T-helper 1 cell treated with Interleukin-12 subunit alpha and Interleukin-12 subunit beta and Interleukin-4 antibody, amounts not matched to agents 30 μg/mL and 1 μg/mL, for 36 hours (primary cell): Measurements from ENCODE around the gene CENPP.
"Not testable (repeated sequence)": the region's sequence is repeated elsewhere in the genome, so short reads cannot be mapped to it uniquely, and the experiment has no call there.

Experiments
- H3K27ac Mint-ChIP-seq: one replicate; pipeline ENCODE4 v1.8.0; 2021; ENCODE audit warnings: mild to moderate bottlenecking, mixed read lengths
- H3K27me3 Mint-ChIP-seq: one replicate; pipeline ENCODE4 v1.8.0; 2021; ENCODE audit warnings: low read depth, mixed read lengths
- H3K36me3 Mint-ChIP-seq: one replicate; pipeline ENCODE4 v1.8.0; 2021; ENCODE audit warnings: low read depth, mixed read lengths
- H3K4me1 Mint-ChIP-seq: one replicate; pipeline ENCODE4 v1.8.0; 2021; ENCODE audit warnings: low read depth, mixed read lengths
- H3K4me3 Mint-ChIP-seq: one replicate; pipeline ENCODE4 v1.8.0; 2021; ENCODE audit warnings: mild to moderate bottlenecking, moderate library complexity, mixed read lengths
- H3K9me3 Mint-ChIP-seq: one replicate; pipeline ENCODE4 v1.8.0; 2021; ENCODE audit warnings: mixed read lengths

The CENPP gene

GRCh38 chr9:92408747-92409478 lies 83.2 kb downstream of the CENPP start:
- no peak overlapping the region for H3K4me3 Mint-ChIP-seq
- peaks cover 5% of the 10 kb centered on the region for H3K36me3 Mint-ChIP-seq

GRCh38 chr9:92411157-92411556 lies 85.4 kb downstream of the CENPP start:
- H3K36me3 Mint-ChIP-seq, H3K27ac Mint-ChIP-seq: not testable (repeated sequence)

More at GRCh38 chr9:92408747-92409478, 83.2 kb downstream of the CENPP start:
- H3K9me3 Mint-ChIP-seq, result no peaks in the 10 kb centered on the region
- no peaks in the 10 kb centered on the region for H3K27me3 Mint-ChIP-seq
- peaks cover 23% of the 10 kb centered on the region for H3K4me1 Mint-ChIP-seq
- no peak overlapping the region for H3K27ac Mint-ChIP-seq

GRCh38 chr9:92414566-92414965 lies 88.8 kb downstream of the CENPP start:
- H3K27me3 Mint-ChIP-seq, result no peaks in the 10 kb centered on the region
- H3K27ac Mint-ChIP-seq, result no peak overlapping the region
- no peak overlapping the region for H3K4me3 Mint-ChIP-seq
- no peaks in the 10 kb centered on the region for H3K9me3 Mint-ChIP-seq
- no peaks in the 10 kb centered on the region for H3K4me1 Mint-ChIP-seq
- H3K36me3 Mint-ChIP-seq, result no peaks in the 10 kb centered on the region

More at GRCh38 chr9:92411157-92411556, 85.4 kb downstream of the CENPP start:
- not testable (repeated sequence) for H3K4me3 Mint-ChIP-seq, H3K9me3 Mint-ChIP-seq, H3K27me3 Mint-ChIP-seq
- H3K4me1 Mint-ChIP-seq, result peaks cover 12% of the 10 kb centered on the region

GRCh38 chr9:92422611-92423338 lies 97.0 kb downstream of the CENPP start:
- Mint-ChIP-seq H3K4me3 (no peak overlapping the region), H3K36me3 (no peaks in the 10 kb centered on the region), H3K27me3 (no peaks in the 10 kb centered on the region), H3K9me3 (no peaks in the 10 kb centered on the region), H3K4me1 (no peaks in the 10 kb centered on the region), H3K27ac (no peak overlapping the region)

- Mint-ChIP-seq H3K36me3 (no peaks in the 10 kb centered on the region), H3K27ac (no peak overlapping the region)
Measured at GRCh38 chr9:92423612-92424011, 97.9 kb downstream of the CENPP start.

GRCh38 chr9:92424340-92424739 lies 98.6 kb downstream of the CENPP start, which contains the start of gene OMD:
Gene OMD (minus strand): TSS chr9:92424471. CDS start chr9:92417558, 6,913 bp downstream.
- no peaks in the 10 kb centered on the region for H3K4me1 Mint-ChIP-seq
- H3K27ac Mint-ChIP-seq, result no peak within 1 kb of the TSS
- H3K4me3 Mint-ChIP-seq, result no peak within 1 kb of the TSS
- H3K9me3 Mint-ChIP-seq, result no peaks in the 10 kb centered on the region
- no peaks in the 10 kb centered on the region for H3K27me3 Mint-ChIP-seq
- no peaks in the 10 kb centered on the region for H3K36me3 Mint-ChIP-seq

More at GRCh38 chr9:92423612-92424011, 97.9 kb downstream of the CENPP start:
- H3K4me1 Mint-ChIP-seq, result no peaks in the 10 kb centered on the region
- no peaks in the 10 kb centered on the region for H3K27me3 Mint-ChIP-seq
- H3K9me3 Mint-ChIP-seq, result no peaks in the 10 kb centered on the region
- no peak overlapping the region for H3K4me3 Mint-ChIP-seq

GRCh38 chr9:92425474-92425873 lies 99.7 kb downstream of the CENPP start:
- Mint-ChIP-seq H3K36me3 (no peaks in the 10 kb centered on the region), H3K9me3 (no peaks in the 10 kb centered on the region), H3K27ac (no peak overlapping the region), H3K4me1 (no peaks in the 10 kb centered on the region), H3K4me3 (no peak overlapping the region), H3K27me3 (no peaks in the 10 kb centered on the region)

GRCh38 chr9:92426501-92427145 lies 100.9 kb downstream of the CENPP start:
- H3K9me3 Mint-ChIP-seq, result no peaks in the 10 kb centered on the region
- H3K27ac Mint-ChIP-seq, result no peak overlapping the region
- H3K4me1 Mint-ChIP-seq, result no peaks in the 10 kb centered on the region
- H3K27me3 Mint-ChIP-seq, result no peaks in the 10 kb centered on the region
- H3K4me3 Mint-ChIP-seq, result no peak overlapping the region
- no peaks in the 10 kb centered on the region for H3K36me3 Mint-ChIP-seq

GRCh38 chr9:92429836-92430235 lies 104.1 kb downstream of the CENPP start:
- H3K4me3 Mint-ChIP-seq, result no peak overlapping the region
- H3K9me3 Mint-ChIP-seq, result no peaks in the 10 kb centered on the region
- H3K36me3 Mint-ChIP-seq, result peaks cover 2% of the 10 kb centered on the region
- no peaks in the 10 kb centered on the region for H3K4me1 Mint-ChIP-seq
- H3K27ac Mint-ChIP-seq, result no peak overlapping the region
- no peaks in the 10 kb centered on the region for H3K27me3 Mint-ChIP-seq

- H3K4me1 Mint-ChIP-seq, result no peaks in the 10 kb centered on the region
- H3K9me3 Mint-ChIP-seq, result no peaks in the 10 kb centered on the region
- no peak overlapping the region for H3K27ac Mint-ChIP-seq
- no peak overlapping the region for H3K4me3 Mint-ChIP-seq
- H3K27me3 Mint-ChIP-seq, result no peaks in the 10 kb centered on the region
- peaks cover 2% of the 10 kb centered on the region for H3K36me3 Mint-ChIP-seq
Measured at GRCh38 chr9:92432350-92432749, 106.6 kb downstream of the CENPP start.

- Mint-ChIP-seq H3K4me1 (no peaks in the 10 kb centered on the region), H3K27me3 (no peaks in the 10 kb centered on the region), H3K27ac (no peak overlapping the region), H3K4me3 (no peak overlapping the region), H3K36me3 (peaks cover 2% of the 10 kb centered on the region), H3K9me3 (no peaks in the 10 kb centered on the region)
Measured at GRCh38 chr9:92432972-92433548, 107.3 kb downstream of the CENPP start.

- Mint-ChIP-seq H3K4me3 (no peak overlapping the region), H3K36me3 (peaks cover 2% of the 10 kb centered on the region), H3K4me1 (peaks cover 1% of the 10 kb centered on the region), H3K9me3 (no peaks in the 10 kb centered on the region), H3K27ac (no peak overlapping the region), H3K27me3 (no peaks in the 10 kb centered on the region)
Measured at GRCh38 chr9:92435263-92435662, 109.5 kb downstream of the CENPP start.

- H3K4me1 Mint-ChIP-seq, result peaks cover 5% of the 10 kb centered on the region
- no peaks in the 10 kb centered on the region for H3K9me3 Mint-ChIP-seq
- H3K36me3 Mint-ChIP-seq, result no peaks in the 10 kb centered on the region
- no peaks in the 10 kb centered on the region for H3K27me3 Mint-ChIP-seq
- H3K4me3 Mint-ChIP-seq, result no peak overlapping the region
- no peak overlapping the region for H3K27ac Mint-ChIP-seq
Measured at GRCh38 chr9:92438900-92439526, 113.3 kb downstream of the CENPP start.
